PC-3 (cell line): ENCODE measurements around the gene CEP192. TPM values are rescaled to one million over a fixed set of nuclear protein-coding genes. Genes with fewer than 3 reads are reported as not detected.
A peak's percentile ranks its signal among the peaks of the same experiment; 100 is the strongest.

Source experiments
- ATAC-seq: fragments of 200-7000 bp; cut with Tn5 transposase; 2 replicates; pipeline ENCODE4 v1.9.1; 2020; ENCODE audit warnings: mild to moderate bottlenecking, moderate library complexity
- BruUV-seq: library from RNA; stranded (reverse); fragments of 400-500 nt; replicated peaks from 2 replicates; lab custom pipeline; 2021; lab: Mats Ljungman, UMichigan
- CTCF ChIA-PET: fragments of 300-600 bp; sonication (Branson Sonifier 250); formaldehyde crosslinking; loops from one replicate; lab custom pipeline; 2022; ENCODE audit warnings: antibody characterized with exemption; lab: Charles Lee
- POLR2A ChIA-PET: fragments of 300-600 bp; sonication (Branson Sonifier 250); formaldehyde crosslinking; loops from one replicate; lab custom pipeline; 2022; ENCODE audit warnings: antibody characterized with exemption; ENCODE audit not compliant: unreplicated experiment; lab: Charles Lee
- DNase-seq: peaks from one replicate; pipeline ENCODE4 v3.0.0-alpha.2; 2015
- H2AFZ ChIP-seq: fragments of 300-600 bp; sonication (generic); 2 replicates; pipeline ENCODE4 v1.6.0; 2016; ENCODE audit warnings: antibody characterized with exemption, low read length
- H3F3A ChIP-seq: fragments of 300-600 bp; sonication (generic); one replicate; pipeline ENCODE4 v1.6.0; 2017; ENCODE audit warnings: antibody characterized with exemption, low read length, control low read depth, mild to moderate bottlenecking; ENCODE audit not compliant: unreplicated experiment
- H3K27ac ChIP-seq: fragments of 300-600 bp; sonication (generic); 2 replicates; pipeline ENCODE4 v1.5.1; 2016; ENCODE audit warnings: mild to moderate bottlenecking, low read length
- H3K27me3 ChIP-seq: fragments of 300-600 bp; sonication (generic); 2 replicates; pipeline ENCODE4 v1.6.1; 2016; ENCODE audit warnings: low read length, mixed read lengths
- H3K36me3 ChIP-seq: fragments of 300-600 bp; sonication (generic); 2 replicates; pipeline ENCODE4 v1.6.1; 2016; ENCODE audit warnings: low read depth, mixed run types, low read length, mixed read lengths
- H3K4me1 ChIP-seq: fragments of 300-600 bp; sonication (generic); 2 replicates; pipeline ENCODE4 v1.5.1; 2016; ENCODE audit warnings: low read length; ENCODE audit not compliant: insufficient read depth
- H3K4me2 ChIP-seq: fragments of 300-600 bp; sonication (generic); 2 replicates; pipeline ENCODE4 v1.6.0; 2016; ENCODE audit warnings: low read length
- H3K4me3 ChIP-seq: fragments of 300-600 bp; sonication (generic); 2 replicates; pipeline ENCODE4 v1.5.1; 2016; ENCODE audit warnings: mild to moderate bottlenecking, low read length, mixed read lengths
- H3K79me2 ChIP-seq: fragments of 300-600 bp; sonication (generic); 2 replicates; pipeline ENCODE4 v1.6.1; 2017; ENCODE audit warnings: low read length, mixed read lengths
- H3K9ac ChIP-seq: fragments of 300-600 bp; sonication (generic); 2 replicates; pipeline ENCODE4 v1.6.0; 2016; ENCODE audit warnings: mild to moderate bottlenecking, low read length
- H3K9me2 ChIP-seq: fragments of 300-600 bp; sonication (generic); replicated peaks from 2 replicates; pipeline ENCODE4 v1.6.1; 2016; ENCODE audit warnings: mixed run types, low read length, mixed read lengths
- H3K9me3 ChIP-seq: fragments of 300-600 bp; sonication (generic); 2 replicates; pipeline ENCODE4 v1.6.1; 2016; ENCODE audit warnings: low read length, mixed read lengths
- H4K20me1 ChIP-seq: fragments of 300-600 bp; sonication (generic); 2 replicates; pipeline ENCODE4 v1.6.1; 2016; ENCODE audit warnings: low read length, mixed read lengths
- CTCF ChIP-seq: fragments of 300-600 bp; sonication (generic); conservative IDR thresholded peaks from 2 replicates; pipeline ENCODE4 v1.5.1; 2017; ENCODE audit warnings: antibody characterized with exemption, low read depth, mild to moderate bottlenecking, low read length
- EZH2 ChIP-seq: fragments of 300-600 bp; sonication (generic); IDR thresholded peaks from one replicate; pipeline ENCODE4 v1.6.1; 2017; ENCODE audit warnings: antibody characterized with exemption, mild to moderate bottlenecking, low read length; ENCODE audit not compliant: unreplicated experiment
- EZH2phosphoT487 ChIP-seq: fragments of 300-600 bp; sonication (generic); IDR thresholded peaks from 2 replicates; pipeline ENCODE4 v1.6.1; 2018; ENCODE audit warnings: mild to moderate bottlenecking, antibody characterized with exemption, low read length, borderline replicate concordance
- intact Hi-C: fragments of 100-400 bp; cut with micrococcal nuclease; formaldehyde crosslinking; loops from 2 replicates; pipeline ENCODE4 v1.9.0; 2023
- total RNA-seq: library from RNA; depleted of rRNA; stranded (reverse); fragments of >200 nt; gene quantifications from 2 replicates; pipeline ENCODE4 v1.2.3, GENCODE V29; 2014

Gene CEP192
- total RNA-seq, 1 experiment from 2014 or later = 32.6 TPM

DNA sequence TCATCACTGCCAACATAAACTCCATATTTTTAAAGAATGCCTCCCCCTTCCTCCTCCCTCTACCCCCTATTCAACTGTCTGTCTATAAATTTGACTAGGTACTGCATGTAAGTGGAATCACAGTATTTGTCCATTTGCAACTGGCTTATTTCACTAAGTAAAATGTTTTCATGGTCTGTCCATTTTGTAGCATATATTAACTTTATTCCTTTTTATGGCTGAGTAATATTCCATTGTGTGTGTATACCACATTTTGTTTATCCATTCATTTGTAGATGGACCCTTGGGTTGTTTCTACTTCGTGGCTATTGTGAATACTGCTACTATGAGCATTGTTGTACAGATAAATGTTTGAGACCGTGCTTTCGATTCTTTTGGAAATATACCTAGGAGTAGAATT lies 32.7 kb upstream of the CEP192 start:
- Histone ChIP-seq H3K27me3 (no peaks in the 10 kb centered on the region), H3K9ac (no peak overlapping the region), H3K27ac (no peak overlapping the region), H2AFZ (no peak overlapping the region), H3K4me2 (no peak overlapping the region), H3F3A (no peaks in the 10 kb centered on the region), H3K36me3 (peaks cover 57% of the 10 kb centered on the region), H3K9me3 (no peaks in the 10 kb centered on the region), H3K4me3 (no peak overlapping the region), H3K4me1 (no peaks in the 10 kb centered on the region), H3K9me2 (no peaks in the 10 kb centered on the region), H3K79me2 (peaks cover 63% of the 10 kb centered on the region), H4K20me1 (peaks cover 7% of the 10 kb centered on the region; the same call in 1 of the 2 replicates)
- TF ChIP-seq EZH2phosphoT487 = no peak
- TF ChIP-seq CTCF = no peak
- TF ChIP-seq EZH2 = no peak
- DNase-seq (no peak), ATAC-seq (no peak)
- BruUV-seq = no TSS peak
- CTCF ChIA-PET = no interaction called here
- intact Hi-C loops = no loop called here
- POLR2A ChIA-PET = no interaction called here

DNA sequence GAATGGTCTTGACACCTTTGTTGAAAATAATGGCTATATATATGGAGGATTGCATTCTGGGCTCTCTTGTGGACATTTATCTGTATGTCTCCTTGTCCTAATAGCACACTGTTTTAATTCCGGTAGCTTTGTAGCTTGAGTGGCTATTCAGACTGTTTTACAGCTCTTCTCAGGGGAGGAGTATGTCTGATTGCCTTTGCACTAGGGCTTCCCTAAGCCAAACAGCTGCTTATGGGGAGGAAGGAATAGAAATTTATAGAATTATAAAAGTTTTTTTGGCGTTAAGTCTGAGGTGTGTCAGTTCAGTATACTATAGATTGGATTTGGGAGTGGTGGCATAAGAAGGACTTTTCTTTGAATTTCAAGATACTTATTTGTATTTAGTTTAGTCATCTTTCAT lies 30.8 kb upstream of the CEP192 start:
- Histone ChIP-seq H3F3A (no peaks in the 10 kb centered on the region), H2AFZ (no peak overlapping the region), H3K9ac (no peak overlapping the region), H3K9me2 (no peaks in the 10 kb centered on the region), H3K79me2 (peaks cover 47% of the 10 kb centered on the region), H3K9me3 (no peaks in the 10 kb centered on the region), H3K4me1 (no peaks in the 10 kb centered on the region), H3K36me3 (peaks cover 49% of the 10 kb centered on the region), H3K4me3 (no peak overlapping the region), H3K27me3 (no peaks in the 10 kb centered on the region), H3K4me2 (no peak overlapping the region), H3K27ac (no peak overlapping the region), H4K20me1 (peaks cover 7% of the 10 kb centered on the region; the same call in 1 of the 2 replicates)
- TF ChIP-seq CTCF (no peak), EZH2 (no peak), EZH2phosphoT487 (no peak)
- ATAC-seq (peak; percentile 71), DNase-seq (no peak)
- BruUV-seq = no TSS peak
- ChIA-PET POLR2A (no interaction called here), CTCF (no interaction called here)
- intact Hi-C loops = no loop called here

DNA sequence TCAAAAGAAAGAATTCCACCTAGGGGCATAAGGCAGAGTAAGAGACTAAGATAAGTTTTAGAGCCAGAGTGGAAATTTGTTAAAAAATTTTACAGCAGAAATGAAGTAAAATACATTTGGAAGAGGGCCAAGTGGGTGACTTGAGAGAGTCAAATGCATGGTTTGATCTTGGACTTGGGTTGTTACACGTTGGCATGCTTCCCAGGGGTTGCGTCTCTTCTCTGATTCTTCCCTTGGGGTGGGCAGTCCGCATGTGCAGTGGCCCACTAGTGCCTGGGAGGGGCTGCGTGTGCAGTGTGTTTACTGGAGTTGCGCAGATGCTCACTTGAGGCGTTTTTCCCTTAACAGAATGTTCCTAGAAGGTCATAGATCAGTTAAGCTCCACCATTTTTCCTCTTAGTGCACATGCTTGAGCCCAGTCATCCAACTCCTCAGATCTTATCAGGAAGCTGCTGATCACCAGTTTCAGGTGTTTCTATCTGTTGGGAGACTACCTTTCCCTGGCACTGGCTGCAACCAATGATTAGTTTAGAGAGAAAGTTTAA lies 30.2 kb upstream of the CEP192 start:
- Histone ChIP-seq H3K4me2 (no peak overlapping the region), H3K36me3 (peaks cover 48% of the 10 kb centered on the region), H3F3A (no peaks in the 10 kb centered on the region), H3K9me2 (no peaks in the 10 kb centered on the region), H3K27me3 (no peaks in the 10 kb centered on the region), H4K20me1 (peaks cover 7% of the 10 kb centered on the region; the same call in 1 of the 2 replicates), H3K27ac (no peak overlapping the region), H2AFZ (no peak overlapping the region), H3K4me3 (no peak overlapping the region), H3K79me2 (peaks cover 46% of the 10 kb centered on the region), H3K4me1 (no peaks in the 10 kb centered on the region), H3K9ac (no peak overlapping the region), H3K9me3 (no peaks in the 10 kb centered on the region)
- no peak for TF ChIP-seq EZH2phosphoT487
- TF ChIP-seq CTCF = no peak
- TF ChIP-seq EZH2 = no peak
- BruUV-seq = no TSS peak
- intact Hi-C loops = no loop called here
- POLR2A ChIA-PET = no interaction called here
- DNase-seq (no peak), ATAC-seq (no peak)
- CTCF ChIA-PET = no interaction called here
